SK-N-MC (cell line): ENCODE measurements around the gene PCYT2.

Experiments
- DNase-seq: peaks from one replicate; pipeline ENCODE4 v3.0.0-alpha.2; 2011; ENCODE audit warnings: low read depth, low spot score
- H3K27ac ChIP-seq: fragments of 200-600 bp; sonication (generic); 2 replicates; pipeline ENCODE4 v1.5.1; 2016; ENCODE audit warnings: mixed run types
- H3K36me3 ChIP-seq: fragments of 200-600 bp; sonication (generic); 2 replicates; pipeline ENCODE4 v1.6.1; 2017; ENCODE audit warnings: antibody characterized with exemption, low read length, mixed read lengths; ENCODE audit not compliant: insufficient read depth
- H3K4me3 ChIP-seq: fragments of 200-600 bp; sonication (generic); 2 replicates; pipeline ENCODE4 v1.5.1; 2016
- H3K9ac ChIP-seq: fragments of 200-600 bp; sonication (generic); 2 replicates; pipeline ENCODE4 v1.8.0; 2017; ENCODE audit warnings: mixed run types, mixed read lengths; ENCODE audit not compliant: insufficient read length
- H3K9me3 ChIP-seq: fragments of 200-600 bp; sonication (generic); 2 replicates; pipeline ENCODE4 v1.6.1; 2017; ENCODE audit warnings: low read depth, mild to moderate bottlenecking, antibody characterized with exemption, low read length, moderate library complexity, mixed read lengths
- EZH2 ChIP-seq: fragments of 200-600 bp; sonication (generic); IDR thresholded peaks from one replicate; pipeline ENCODE4 v1.6.1; 2017; ENCODE audit warnings: antibody characterized with exemption
- FOXP2 ChIP-seq: optimal IDR thresholded peaks from 2 replicates; pipeline ENCODE3; 2011; ENCODE audit warnings: mild to moderate bottlenecking, moderate library complexity; ENCODE audit not compliant: insufficient read depth; ENCODE audit errors: extremely low read length, control extremely low read depth
- POLR2AphosphoS5 ChIP-seq: IDR thresholded peaks from 2 replicates; pipeline ENCODE4 v1.6.1; 2012; ENCODE audit warnings: mild to moderate bottlenecking, low read depth, low read length, borderline replicate concordance

PCYT2 gene

GRCh38 chr17:81863833-81864768 is 47.1 kb downstream of the PCYT2 start:
- no peak for TF ChIP-seq EZH2
- no peak for TF ChIP-seq POLR2AphosphoS5
- TF ChIP-seq FOXP2 = no peak
- Histone ChIP-seq H3K9ac (no peak overlapping the region), H3K27ac (0 out of 2 replicates have a peak overlapping the region, but pooled peaks have one; percentile 42), H3K36me3 (peaks cover 25% of the 10 kb centered on the region), H3K9me3 (no peaks in the 10 kb centered on the region), H3K4me3 (no peak overlapping the region)
- no peak for DNase-seq

GRCh38 chr17:81863123-81863675 is 48.0 kb downstream of the PCYT2 start:
- Histone ChIP-seq H3K9ac (peak overlapping the region; percentile 28), H3K27ac (peak overlapping the region; percentile 42; the same call in 1 of the 2 replicates), H3K4me3 (no peak overlapping the region), H3K36me3 (peaks cover 25% of the 10 kb centered on the region), H3K9me3 (no peaks in the 10 kb centered on the region)
- no peak for TF ChIP-seq EZH2
- no peak for TF ChIP-seq FOXP2
- TF ChIP-seq POLR2AphosphoS5 = no peak
- DNase-seq = no peak

DNA sequence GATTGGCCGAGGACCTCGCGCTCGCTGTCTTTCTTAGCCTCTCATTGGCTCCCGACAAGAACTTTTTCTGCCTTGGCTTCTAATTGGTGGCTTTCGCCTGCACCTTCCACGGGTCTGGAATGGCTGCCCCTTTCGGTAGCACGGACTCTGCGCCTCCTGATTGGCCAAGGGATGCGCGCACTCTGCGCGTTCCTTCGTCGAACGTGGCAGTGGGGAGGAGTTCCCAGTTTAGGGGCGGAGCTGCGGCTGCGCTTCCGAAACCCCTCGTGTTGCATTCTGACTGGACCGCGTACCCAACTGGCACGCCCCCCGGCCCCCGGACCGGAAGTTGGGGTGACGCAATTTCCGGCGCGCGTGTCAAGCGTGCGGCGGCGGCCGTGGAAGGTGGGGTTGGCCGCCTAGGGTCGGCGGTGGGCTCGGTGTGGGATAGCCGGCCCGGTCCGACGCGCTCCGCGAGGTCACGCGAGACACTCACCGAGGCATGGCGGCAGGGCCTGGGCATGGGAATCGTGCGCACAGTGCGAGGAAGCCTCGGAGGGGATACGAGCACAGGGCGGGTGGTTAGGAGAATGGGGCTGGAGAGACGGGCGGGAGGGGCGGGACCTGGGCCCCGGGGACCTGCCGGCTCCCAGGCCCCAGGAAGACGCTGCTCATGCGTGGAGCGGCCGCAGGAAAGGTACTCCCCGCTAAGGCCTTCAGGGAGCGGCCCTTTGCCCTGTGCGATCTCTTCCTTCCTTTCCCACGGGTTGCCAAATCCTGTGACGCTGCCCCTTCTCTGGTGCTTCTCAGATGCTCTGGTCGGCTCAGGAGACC is 50.2 kb downstream of the PCYT2 start:
- Histone ChIP-seq H3K36me3 (peaks cover 34% of the 10 kb centered on the region), H3K4me3 (peak overlapping the region; percentile 94), H3K9me3 (no peaks in the 10 kb centered on the region), H3K27ac (peak overlapping the region; percentile 80), H3K9ac (peak overlapping the region; percentile 93)
- TF ChIP-seq FOXP2 (no peak), POLR2AphosphoS5 (peak; percentile 97), EZH2 (no peak)
- DNase-seq = peak; percentile 100

- H3K27ac ChIP-seq = peak within 1 kb of the TSS; percentile 80
- TF ChIP-seq POLR2AphosphoS5 (peak; percentile 86; the same call in 1 of the 2 replicates), EZH2 (no peak), FOXP2 (no peak)
- H3K4me3 ChIP-seq = peak within 1 kb of the TSS; percentile 94
- peak within 1 kb of the TSS; percentile 93 for H3K9ac ChIP-seq
- DNase-seq = no peak
- H3K9me3 ChIP-seq = no peaks in the 10 kb centered on the region
- peaks cover 42% of the 10 kb centered on the region for H3K36me3 ChIP-seq
Measured at GRCh38 chr17:81859906-81860755, 51.1 kb downstream of the PCYT2 start, which contains the start of gene P4HB. Gene P4HB (minus strand): TSS chr17:81860535. CDS start chr17:81860471, 64 bp downstream.

DNA sequence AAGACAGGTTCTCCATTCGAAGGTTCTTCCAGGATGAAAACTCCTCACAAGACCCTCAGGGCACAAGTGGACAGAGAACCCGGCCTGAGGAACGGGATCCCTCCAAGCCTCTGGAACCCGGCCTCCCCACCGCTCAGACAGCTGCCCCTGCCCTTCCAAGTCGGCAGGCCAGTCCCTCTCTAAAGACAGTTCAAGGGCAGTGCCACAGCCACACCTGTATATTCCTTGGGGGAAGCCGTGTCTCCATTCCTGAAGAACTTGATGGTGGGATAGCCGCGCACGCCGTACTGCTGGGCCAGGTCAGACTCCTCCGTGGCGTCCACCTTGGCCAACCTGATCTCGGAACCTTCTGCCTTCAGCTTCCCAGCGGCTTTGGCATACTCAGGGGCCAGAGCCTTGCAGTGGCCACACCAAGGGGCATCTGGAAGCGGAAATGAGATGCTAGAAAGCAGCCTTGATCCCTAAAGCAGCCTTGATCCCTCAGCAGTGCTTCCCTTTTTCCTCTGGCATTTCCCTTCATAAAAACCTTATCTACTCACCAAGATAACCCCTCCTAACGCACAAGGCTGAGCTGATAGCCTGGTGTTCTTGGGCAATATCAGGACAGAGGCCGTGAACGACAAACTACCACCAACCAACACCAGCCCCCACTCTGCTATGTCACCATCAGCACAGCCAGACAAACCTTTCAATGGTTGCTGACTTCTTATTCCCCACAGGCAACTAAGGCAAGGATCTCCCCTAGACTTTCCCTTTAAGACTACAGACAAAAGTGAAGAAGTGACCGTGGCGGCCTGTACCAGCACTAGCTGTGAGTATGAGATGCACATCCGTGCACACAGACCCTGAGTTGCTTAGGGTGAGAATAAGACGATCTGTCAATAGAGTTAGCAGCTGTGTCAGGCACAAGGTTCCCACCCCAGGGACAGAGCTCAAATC is 52.0 kb downstream of the PCYT2 start:
- TF ChIP-seq EZH2 (no peak), POLR2AphosphoS5 (no peak), FOXP2 (no peak)
- DNase-seq = no peak
- Histone ChIP-seq H3K36me3 (peaks cover 51% of the 10 kb centered on the region), H3K4me3 (peak overlapping the region; percentile 85), H3K27ac (no peak overlapping the region), H3K9me3 (no peaks in the 10 kb centered on the region), H3K9ac (peak overlapping the region; percentile 84)

DNA sequence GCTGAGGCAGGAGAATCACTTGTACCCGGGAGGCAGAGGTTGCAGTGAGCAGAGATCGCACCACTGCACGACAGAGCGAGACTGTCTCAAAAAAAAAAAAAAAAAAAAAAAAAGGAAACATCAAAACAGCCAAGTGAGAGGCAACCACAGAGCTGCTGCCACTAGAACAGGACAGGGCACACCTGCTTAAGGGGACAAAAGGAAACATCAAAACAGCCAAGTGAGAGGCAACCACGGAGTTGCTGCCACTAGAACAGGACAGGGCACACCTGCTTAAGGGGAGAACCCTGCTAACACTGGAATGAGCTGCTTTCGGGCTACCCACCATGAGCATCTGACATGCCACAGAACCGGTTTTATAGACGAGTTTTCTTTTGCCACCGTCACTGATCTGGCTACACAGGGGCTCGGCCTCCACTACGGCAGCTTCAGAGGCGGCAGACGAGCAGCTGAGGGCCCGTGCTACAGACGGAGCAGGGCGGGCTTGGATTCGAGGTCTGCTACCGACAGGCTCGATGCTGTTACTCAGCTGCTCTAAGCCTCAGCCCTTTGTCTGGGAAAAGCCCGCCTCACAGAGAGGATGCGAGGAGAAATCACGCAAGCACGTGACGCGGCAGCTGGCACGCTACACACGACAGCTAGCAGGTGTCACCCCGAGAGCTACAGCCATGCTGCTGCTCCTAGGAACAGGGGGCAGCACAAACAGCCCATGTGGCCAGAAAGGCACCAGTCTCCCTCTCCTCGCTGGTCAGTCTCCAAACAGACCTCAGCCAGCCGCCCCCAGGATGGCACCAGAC is 52.8 kb downstream of the PCYT2 start:
- Histone ChIP-seq H3K27ac (no peak overlapping the region), H3K36me3 (peaks cover 60% of the 10 kb centered on the region), H3K9me3 (no peaks in the 10 kb centered on the region), H3K4me3 (peak overlapping the region; percentile 85; the same call in 1 of the 2 replicates), H3K9ac (peak overlapping the region; percentile 84)
- DNase-seq = no peak
- TF ChIP-seq EZH2 = no peak
- TF ChIP-seq FOXP2 = no peak
- no peak for TF ChIP-seq POLR2AphosphoS5
